Measurements from ENCODE around the gene VWA8.

The VWA8 gene

DNA sequence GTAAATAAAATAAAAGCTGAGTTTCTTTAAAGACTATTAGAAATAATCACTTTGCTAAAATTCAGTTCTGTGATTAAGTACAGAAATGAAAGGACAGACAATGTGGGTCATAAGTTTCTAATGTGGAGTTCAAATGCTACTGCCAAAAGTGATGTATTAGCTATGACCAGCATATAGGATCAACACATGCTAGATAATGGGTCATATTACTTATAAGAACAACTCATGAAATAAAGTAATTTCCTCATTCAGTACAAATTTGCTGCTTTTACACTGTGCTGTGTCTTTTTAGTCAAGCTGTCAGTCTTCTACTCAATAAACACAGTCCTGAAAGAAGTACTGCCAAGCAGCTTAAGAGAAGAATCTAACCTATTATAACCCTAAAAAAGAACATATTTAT is 135.2 kb downstream of the VWA8 start:
- TF ChIP-seq, protein P1, sequence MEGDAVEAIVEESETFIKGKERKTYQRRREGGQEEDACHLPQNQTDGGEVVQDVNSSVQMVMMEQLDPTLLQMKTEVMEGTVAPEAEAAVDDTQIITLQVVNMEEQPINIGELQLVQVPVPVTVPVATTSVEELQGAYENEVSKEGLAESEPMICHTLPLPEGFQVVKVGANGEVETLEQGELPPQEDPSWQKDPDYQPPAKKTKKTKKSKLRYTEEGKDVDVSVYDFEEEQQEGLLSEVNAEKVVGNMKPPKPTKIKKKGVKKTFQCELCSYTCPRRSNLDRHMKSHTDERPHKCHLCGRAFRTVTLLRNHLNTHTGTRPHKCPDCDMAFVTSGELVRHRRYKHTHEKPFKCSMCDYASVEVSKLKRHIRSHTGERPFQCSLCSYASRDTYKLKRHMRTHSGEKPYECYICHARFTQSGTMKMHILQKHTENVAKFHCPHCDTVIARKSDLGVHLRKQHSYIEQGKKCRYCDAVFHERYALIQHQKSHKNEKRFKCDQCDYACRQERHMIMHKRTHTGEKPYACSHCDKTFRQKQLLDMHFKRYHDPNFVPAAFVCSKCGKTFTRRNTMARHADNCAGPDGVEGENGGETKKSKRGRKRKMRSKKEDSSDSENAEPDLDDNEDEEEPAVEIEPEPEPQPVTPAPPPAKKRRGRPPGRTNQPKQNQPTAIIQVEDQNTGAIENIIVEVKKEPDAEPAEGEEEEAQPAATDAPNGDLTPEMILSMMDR (IDR thresholded peaks at IDR 0.05; ENCODE audit: control extremely low read depth, extremely low read depth, low read depth, missing control alignments), result no peak
- DNase-seq (ENCODE audit: extremely low spot score), result no peak
- CTCF ChIA-PET, result interaction anchor here (0.7 to 1.1 kb wide), 7 partner anchors 8 to 157 kb away, joined by 3 to 4 read pairs (median 3); no protein-coding TSS in a partner anchor
- POLR2A ChIA-PET, result no interaction called here

DNA sequence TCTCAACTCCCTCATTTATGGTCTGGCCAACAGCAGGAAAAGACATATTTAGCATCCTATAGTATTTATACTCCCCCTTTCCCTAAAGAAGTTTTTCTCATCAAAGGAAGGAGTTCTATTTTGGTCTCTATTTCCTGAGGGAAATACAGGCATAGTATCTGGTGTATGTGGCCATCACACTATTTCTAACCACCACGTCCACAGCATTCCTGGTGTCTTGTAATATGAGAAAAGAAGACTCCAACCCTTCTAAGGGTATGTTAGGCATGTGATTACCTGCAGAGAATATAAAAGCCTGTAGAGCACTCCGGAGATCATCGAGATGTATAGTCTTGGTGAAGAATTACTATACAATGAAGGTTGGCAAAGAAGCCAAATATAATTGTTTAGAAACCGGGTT is 137.4 kb downstream of the VWA8 start:
- no peak for DNase-seq (ENCODE audit: extremely low spot score)
- TF ChIP-seq, protein P1 (IDR thresholded peaks at IDR 0.05; ENCODE audit: control extremely low read depth, extremely low read depth, low read depth, missing control alignments), result no peak
- POLR2A ChIA-PET, result no interaction called here
- CTCF ChIA-PET, result interaction anchor here (1.4 kb wide), 1 partner anchor 10 kb away, joined by 3 read pairs; no protein-coding TSS in a partner anchor

DNA sequence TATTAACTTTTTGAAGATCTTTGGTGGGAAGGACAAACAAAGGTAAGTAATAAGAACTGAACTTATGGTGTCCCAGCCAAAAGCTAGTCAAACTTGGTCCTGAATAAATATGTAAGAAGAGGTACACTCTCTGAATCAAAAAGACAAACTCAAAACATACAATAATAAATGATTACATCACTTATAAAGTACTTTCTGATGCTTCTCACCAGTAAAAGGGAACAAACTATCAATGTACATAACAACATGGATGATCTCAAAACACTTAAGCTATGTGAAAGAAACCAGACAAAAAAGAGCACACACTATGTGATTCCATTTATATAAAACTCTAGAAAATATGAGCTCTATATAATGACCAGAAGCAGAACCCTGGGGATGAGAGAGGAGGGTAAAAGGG is 138.3 kb downstream of the VWA8 start:
- DNase-seq (ENCODE audit: extremely low spot score), result no peak
- TF ChIP-seq, protein P1 (IDR thresholded peaks at IDR 0.05; ENCODE audit: control extremely low read depth, extremely low read depth, low read depth, missing control alignments), result no peak
- ChIA-PET POLR2A (no interaction called here), CTCF (interaction anchor here (0.9 to 1.4 kb wide), 3 partner anchors 9 to 122 kb away, joined by 3 read pairs; no protein-coding TSS in a partner anchor)

DNA sequence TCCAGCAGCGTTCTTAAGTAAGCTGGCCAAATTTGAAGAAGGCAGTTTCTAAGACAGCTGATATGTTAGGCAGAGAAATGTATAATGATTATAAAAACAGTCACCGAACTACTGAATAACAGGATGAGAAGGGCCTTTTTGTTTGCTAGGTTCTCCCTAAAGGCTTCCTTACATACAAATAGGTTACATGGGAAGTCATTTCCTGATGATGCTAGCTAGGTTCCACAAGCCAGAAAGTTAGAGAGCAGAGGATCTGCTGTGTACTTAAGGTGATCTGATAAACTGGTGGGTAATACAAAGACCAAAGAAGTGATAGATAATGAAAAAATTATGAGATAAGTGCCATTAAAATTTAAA is 139.7 kb downstream of the VWA8 start:
- DNase-seq (ENCODE audit: extremely low spot score), result no peak
- CTCF ChIA-PET, result interaction anchor here (1.0 kb wide), 1 partner anchor 10 kb away, joined by 5 read pairs; no protein-coding TSS in a partner anchor
- TF ChIP-seq, protein P1 (IDR thresholded peaks at IDR 0.05; ENCODE audit: control extremely low read depth, extremely low read depth, low read depth, missing control alignments), result no peak
- POLR2A ChIA-PET, result no interaction called here

DNA sequence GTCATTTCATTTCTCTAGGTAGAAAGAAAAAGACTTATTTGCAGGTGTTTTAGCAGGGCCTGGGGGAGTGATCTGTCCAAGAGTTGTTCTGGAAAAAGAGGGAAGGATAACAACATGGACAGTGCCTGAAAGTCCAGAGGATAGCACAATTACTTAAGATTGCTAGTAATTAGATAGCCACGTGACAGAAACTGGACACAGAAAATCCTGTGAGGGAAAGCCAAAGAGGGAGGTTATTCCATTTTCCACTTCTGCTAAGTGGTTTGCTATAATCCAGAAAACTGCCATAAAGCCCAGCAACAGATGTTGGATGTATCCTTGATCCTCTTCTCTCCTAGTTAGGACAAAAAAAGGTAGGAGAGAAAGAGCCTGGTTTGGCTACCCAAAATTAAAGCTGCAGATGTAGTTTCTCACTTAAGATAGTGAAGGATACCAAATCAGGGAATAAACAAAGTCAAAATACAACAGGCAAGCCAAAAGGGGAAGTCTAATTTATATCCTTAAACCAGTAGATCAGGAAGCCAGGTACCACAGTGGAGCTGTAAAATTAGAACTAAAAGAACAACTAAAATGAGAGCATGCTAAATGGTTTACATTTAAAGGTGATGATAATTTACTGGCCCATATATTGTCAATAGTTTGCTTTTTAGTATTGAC is 140.2 kb downstream of the VWA8 start:
- ChIA-PET POLR2A (no interaction called here), CTCF (no interaction called here)
- DNase-seq (ENCODE audit: extremely low spot score), result no peak
- TF ChIP-seq, protein P1 (IDR thresholded peaks at IDR 0.05; ENCODE audit: control extremely low read depth, extremely low read depth, low read depth, missing control alignments), result no peak

- TF ChIP-seq, protein P1 (IDR thresholded peaks at IDR 0.05; ENCODE audit: control extremely low read depth, extremely low read depth, low read depth, missing control alignments), result no peak
- CTCF ChIA-PET, result interaction anchor here (0.9 to 2.5 kb wide), 6 partner anchors 12 to 148 kb away, joined by 3 to 6 read pairs (median 4); no protein-coding TSS in a partner anchor
- DNase-seq (ENCODE audit: extremely low spot score), result no peak
- POLR2A ChIA-PET, result no interaction called here
These were observed 144.9 kb downstream of the VWA8 start for GRCh38 chr13:41816057-41816456.
